Germinal center (tissue), 1 donor: Measurements from ENCODE around the gene SMIM5.

ENCODE experiments used
- DNase-seq: peaks from one replicate; pipeline ENCODE4 v3.0.0; 2012; ENCODE audit warnings: mixed read lengths, low spot score

The SMIM5 gene

GRCh38 chr17:75639771-75640555 is 6.7 kb downstream of the SMIM5 start:
- no peak for DNase-seq

- DNase-seq, result no peak
These were observed 7.4 kb downstream of the SMIM5 start for GRCh38 chr17:75640556-75641119.

- DNase-seq, result no peak
These were observed 8.1 kb downstream of the SMIM5 start for GRCh38 chr17:75641343-75641742.

DNA sequence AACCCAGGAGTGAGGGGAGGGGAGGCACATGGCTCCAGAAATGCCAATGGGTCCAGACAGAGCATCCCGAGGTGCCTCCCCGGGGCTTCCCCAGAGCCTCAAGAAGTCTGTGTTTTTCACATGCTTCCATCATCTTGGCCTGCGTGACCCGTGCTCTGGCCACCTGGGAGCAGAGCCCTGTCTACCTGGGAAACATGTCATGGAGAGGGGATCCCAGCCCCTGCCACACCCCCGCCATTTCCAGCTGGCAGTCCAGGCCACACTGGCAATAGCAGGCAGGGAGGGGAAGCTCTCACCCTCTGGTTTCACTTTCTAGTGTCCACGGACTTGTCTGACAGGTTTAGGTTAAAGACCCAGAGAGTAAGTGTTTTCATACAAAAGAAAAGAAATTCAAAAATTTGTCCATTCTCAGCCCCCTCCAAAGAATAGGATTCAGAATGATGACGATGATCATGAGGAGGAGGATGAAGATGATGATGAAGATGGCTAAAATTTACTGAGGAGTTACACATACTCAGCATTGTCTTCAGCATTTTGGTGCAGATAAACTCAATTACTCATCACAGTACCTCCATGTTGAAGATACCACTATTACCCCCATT is 9.0 kb downstream of the SMIM5 start:
- no peak for DNase-seq

DNA sequence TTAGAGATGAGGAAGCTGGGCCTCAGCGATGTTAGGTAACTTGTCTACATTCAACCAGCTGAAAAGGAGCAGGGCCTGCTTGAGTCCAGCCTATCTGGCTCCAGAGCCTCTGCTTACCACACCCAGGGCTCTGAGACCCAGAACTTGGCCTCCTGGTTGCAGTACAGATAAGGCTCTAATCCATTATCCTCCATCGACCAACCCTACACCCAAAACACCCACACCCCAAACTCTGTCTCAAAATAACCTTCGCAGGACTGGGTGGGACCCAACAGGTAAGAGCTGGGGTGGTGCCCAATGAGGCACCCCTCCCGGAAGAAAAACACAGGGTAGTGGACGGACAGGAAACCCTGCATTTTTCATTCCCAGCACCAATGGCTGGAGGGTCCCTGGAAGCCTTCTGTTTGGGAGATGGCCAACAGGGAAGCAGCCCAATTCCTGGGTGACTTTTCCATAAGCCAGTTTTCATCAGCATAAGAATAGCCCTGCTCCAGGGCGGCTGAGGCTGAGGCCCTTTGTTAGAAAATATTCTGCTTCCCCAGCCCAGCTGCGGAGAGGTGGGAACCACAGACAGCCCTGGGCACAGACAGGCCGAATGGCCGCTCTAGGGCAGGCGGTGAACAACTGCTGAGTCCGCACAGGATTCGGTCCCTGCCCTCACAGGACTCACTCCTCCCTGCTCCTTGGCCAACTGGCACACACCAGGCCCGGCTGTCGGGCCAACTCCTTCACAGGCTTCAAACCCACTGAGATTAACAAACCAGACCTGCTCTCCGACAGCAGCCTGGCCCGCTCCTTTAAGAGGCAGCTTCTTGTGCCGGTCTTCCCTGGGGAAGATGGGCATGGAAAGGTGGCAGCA is 9.8 kb downstream of the SMIM5 start:
- no peak for DNase-seq

DNA sequence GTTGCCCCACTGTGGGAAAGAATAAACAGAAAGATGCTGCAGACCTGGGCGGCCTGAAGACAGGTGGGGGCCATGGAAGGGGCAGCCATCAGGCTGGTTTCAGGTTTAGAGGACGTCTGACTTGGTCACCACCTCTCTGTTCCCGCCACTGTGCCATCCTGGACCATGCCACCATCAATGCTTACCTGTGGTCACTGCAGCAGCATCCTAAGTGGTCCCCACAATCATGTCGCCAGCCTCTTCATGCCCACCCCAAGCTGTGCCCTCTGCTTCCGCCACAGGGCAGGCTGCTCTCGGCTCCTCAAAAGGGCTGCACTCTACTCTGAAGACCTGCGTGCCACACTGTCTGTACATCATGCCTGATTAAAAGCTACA is 10.4 kb downstream of the SMIM5 start:
- no peak for DNase-seq

DNA sequence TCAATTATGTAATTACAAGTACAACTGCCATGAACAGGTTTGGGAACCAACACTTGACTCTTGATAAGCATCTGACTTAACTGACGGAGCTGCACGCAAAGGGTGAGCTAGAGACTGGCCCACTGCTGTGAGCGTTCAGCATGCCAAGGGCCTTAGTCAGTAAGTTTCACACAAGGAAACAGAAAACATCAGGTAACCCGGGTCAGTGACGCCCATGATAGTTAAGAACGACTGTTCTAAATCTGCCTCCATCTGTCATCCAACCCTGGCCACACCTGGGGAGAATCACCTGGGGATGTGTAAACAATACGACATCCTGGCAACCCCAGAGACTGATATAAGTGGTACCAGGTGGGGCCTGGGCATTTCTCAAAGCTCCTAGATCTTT is 12.3 kb downstream of the SMIM5 start:
- no peak for DNase-seq

DNA sequence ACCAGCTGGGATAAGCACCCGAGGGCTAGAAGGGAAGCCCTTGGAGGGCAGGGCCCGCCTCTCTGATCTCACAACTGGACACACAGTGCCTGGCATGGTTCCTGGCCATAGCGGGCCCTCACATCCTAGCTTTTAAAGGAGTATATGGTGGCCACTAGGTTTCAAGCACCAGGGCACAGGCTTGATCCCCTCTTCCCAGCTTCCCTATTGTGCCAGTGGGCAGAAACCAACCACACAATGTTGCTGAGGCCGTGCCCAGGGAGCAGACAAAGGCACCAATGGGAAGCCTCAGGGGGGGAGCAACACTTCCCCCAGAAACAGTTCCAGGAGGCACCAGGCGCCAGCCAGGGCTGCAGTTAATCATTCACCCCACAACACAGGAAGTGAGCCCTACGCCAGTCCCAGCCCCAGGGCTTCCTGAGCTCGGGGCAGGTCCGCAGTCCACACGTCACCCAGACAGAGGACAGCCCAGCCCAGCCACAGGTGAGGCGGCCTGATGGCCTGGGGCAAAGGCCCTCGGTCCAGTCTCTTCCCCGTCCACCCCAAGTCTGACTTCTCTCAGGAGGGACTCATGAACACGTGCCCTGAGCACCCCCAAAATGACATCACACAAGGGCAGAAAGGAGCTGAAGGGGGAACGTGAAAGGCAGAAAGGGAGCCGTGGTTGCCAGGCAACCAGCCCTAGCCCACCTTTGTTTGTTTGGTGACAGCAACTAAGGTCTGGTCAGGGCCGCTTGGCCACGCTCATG is 12.8 kb downstream of the SMIM5 start:
- DNase-seq, result no peak

- no peak for DNase-seq
These were observed 13.4 kb downstream of the SMIM5 start for GRCh38 chr17:75646638-75646992.

DNA sequence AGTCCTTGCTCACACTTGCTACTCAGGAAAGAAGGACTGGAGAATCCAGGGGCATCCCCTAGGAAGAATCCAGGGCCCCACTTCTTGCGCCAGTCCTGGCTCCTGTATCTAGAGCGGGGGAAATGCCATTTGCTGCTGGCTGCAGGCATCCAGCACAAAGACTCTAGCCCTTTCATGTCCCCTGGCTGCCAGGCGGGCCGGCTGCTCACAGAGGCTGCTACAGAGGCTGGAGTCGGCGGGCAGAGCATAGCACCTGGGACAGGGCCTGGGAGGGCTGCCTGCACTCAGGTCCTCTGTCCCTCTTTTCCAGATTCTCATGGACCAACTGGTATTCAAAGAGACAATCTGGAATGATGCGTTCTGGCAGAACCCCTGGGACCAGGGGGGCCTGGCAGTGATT is 13.8 kb downstream of the SMIM5 start:
- DNase-seq, result no peak

DNA sequence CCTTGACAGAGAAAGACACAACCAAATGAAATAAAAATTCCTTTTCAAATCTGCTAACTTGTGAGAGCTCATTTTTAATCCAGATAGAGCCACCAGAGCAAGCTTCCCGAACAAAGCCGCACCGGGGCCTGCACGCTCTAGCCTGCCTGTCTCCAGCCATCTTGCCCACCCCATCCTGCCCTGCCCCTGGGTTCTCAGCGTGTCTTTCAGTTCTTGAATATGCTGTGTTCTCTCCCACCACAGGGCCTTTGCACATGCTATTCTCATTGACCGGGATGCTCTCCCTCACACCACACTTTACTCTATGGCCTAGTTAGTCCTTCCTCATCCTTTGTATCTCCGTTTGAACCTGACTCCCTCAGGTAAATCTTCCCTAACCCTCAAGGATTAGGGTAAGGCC is 14.7 kb downstream of the SMIM5 start:
- no peak for DNase-seq

- DNase-seq, result no peak
These were observed 16.5 kb downstream of the SMIM5 start for GRCh38 chr17:75649687-75650086.

DNA sequence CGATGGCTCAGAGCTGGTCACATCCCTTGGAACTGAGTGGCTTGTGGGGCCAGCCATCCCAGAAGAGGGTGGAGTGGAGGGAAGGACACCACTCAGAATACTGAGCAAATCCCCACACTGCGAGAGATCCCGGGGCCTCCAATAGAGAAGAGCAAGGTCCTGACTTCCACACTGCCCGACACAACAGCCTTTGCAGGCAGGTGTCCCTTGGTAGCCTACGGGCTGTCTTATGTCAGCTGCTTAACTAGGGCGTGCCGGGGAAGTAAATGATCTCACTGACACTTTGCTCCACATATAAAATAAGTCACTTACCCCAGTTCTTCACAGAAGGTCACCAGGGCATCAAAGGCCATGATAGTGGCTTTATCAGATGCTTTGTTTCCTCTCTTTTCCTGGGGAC is 17.6 kb downstream of the SMIM5 start:
- DNase-seq, result no peak

DNA sequence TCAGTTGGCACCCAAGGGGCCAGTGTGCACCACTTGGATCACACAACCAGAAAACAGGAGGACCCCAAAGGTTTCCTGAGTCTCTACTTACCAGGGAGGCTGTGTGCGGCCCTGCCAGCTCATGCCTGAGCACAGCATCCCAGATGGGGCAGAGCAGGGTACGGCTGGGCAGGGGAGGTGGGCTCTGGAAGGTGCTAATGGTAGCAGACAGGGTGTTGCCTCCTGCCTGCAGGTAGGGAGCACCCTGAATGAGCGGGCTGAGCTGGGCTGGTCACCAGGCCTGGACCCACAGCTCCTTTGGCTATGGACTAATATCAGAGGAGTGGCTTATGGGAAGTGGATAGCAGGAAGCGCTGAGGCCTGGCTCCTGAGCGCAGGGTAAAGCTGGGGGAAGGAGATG is 19.1 kb downstream of the SMIM5 start:
- DNase-seq, result no peak

GRCh38 chr17:75652934-75653549 is 19.8 kb downstream of the SMIM5 start:
- peak; percentile 65 for DNase-seq

DNA sequence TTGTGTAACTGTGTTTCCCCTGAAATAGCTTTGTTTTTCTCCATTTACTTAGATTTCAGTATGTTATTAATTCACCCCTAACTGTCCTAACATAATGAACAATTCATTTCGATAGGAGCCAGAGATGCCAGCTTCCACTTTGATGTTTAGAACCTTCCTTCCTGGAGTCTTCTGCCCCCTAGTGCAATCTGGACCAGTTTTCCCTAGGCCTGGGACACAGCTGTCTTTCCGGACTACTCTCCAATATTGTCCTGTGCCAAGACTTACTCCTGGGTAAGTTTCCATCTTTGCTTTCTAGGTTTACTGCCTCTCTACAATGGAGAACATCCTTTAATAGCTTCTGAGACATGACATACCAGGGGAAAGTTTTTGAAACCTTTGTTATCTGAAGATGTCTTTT is 20.9 kb downstream of the SMIM5 start:
- DNase-seq, result no peak

- no peak for DNase-seq
These were observed 25.0 kb downstream of the SMIM5 start for GRCh38 chr17:75658237-75658636.

- DNase-seq, result no peak
These were observed 28.3 kb downstream of the SMIM5 start for GRCh38 chr17:75661531-75661930.

- DNase-seq, result no peak
These were observed 29.3 kb downstream of the SMIM5 start for GRCh38 chr17:75662511-75662910.

DNA sequence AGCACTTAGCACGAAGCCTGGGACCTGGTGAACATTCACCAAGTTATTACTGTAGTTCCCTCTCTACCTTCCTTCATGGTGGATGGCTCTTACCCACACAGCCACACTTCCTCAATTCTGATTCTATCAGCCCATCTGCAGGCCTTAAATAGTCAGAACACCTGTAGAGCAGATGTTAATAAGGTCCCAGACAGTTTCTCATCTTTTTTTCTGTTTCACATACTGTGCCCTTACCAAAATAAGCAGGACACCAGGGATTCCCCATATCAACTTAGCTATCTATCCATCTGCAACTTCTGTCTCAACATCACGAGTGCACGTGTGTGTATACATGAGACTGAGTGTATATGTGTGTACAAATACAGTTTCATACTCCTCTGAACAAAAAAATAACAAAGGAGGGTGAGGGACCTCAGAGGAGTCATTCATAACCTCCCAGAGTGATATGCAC is 30.9 kb downstream of the SMIM5 start:
- peak; percentile 65 for DNase-seq

DNA sequence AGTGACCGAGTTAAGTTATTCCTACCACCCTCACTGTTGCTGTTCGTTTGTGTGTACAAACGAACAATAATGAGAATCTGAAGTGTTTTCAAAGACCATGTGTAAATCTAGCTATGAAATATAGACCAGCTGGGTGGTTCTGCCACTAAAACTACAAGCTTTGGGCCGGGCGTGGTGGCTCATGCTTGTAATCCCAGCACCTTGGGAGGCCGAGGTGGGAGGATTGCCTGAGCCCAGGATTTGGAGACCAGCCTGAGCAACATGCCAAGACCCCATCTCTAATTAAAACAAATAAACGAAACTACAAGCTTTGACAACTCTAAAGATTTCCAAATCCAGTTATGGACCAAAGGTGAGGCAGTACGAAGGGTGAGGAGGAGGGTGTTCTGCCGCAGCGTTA is 32.7 kb downstream of the SMIM5 start:
- DNase-seq, result no peak
